Cardiac atrium fibroblast (primary cell): ENCODE data around the gene PRSS53. TPM values are rescaled to one million over a fixed set of nuclear protein-coding genes. Genes with fewer than 3 reads are reported as not detected.

ENCODE experiments used
- total RNA-seq: library from RNA; depleted of rRNA; stranded (reverse); fragments of >200 nt; gene quantifications from 2 replicates; pipeline ENCODE4 v1.2.3, GENCODE V29; 2015

Gene PRSS53
- total RNA-seq, result 2.6 and 6.1 TPM in 2 replicates

DNA sequence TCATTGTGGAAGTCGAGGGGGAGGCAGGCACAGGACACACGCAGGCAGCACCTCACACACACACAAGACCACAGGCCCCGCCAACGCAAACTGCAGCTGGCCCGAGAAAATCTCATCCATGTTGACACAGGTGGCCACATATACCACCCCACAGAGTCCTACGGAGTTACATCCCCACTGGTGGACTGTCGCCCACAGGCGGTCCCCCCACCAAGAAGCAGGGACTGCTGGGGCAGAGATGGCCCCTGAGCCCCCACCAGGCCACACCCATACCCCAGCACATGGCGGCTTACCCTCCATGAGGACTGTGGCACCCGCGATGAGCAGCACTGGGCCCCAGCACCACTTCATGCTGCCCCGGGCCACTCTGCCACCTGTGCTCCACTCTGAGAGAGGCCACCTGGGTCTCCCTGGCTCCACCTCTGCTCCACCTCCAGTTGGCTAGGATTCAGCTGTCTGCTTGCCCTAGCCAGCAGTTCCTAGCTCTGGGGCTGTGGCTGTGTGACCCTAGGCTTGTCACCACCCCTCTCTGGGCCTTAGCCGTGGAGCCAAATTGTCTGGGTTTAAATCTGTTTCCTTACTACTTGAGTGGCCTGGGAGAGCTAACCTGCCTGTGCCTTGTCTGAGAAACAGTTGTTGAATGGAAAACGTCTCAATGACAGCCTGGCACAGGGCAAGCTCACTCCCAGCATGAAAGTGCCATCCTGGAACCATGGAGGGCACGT lies at the start of gene PRSS53:
PRSS53 (minus strand) TSS at position 485 of the 725 bp plus-strand sequence; CDS start at position 351, 134 bp downstream.

GRCh38 chr16:31135535-31136286 lies 47.0 kb upstream of the PRSS53 start, which contains the start of gene PRSS8:
Gene PRSS8 (minus strand): TSS chr16:31135727. CDS start chr16:31135498, 229 bp downstream.

DNA sequence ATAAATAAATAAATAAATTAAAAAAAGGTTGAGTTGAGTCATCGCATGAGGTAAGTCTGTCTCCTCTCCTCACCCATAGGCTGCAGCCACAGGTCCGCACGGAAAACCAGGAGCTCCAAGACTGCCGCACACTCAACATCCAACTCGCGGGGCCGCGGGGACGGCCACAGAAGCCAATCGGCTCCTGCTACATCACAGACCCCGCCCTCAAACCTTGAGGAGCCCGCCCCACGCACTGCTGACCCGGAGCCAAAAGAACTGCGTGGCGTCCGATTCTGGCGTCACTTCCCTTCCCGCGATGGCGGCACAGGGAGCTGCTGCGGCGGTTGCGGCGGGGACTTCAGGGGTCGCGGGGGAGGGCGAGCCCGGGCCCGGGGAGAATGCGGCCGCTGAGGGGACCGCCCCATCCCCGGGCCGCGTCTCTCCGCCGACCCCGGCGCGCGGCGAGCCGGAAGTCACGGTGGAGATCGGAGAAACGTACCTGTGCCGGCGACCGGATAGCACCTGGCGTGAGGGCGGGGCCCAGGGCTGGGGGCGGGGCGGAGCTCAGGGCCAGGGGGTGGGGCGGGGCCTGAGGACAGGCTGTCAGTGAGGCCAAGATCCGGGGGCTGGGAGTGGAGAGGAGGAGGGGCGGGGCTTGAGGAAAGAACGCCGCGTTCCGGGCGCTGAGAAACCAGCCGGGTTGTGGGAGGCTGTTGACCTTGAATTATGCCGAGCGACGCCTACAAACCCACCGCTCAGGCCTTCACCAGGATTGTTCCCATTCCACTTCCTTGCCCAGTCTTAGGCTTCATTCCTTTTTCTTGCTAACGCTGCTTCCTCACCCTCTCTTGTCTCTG lies 28.9 kb upstream of the PRSS53 start, which contains the start of gene KAT8:
KAT8 (plus strand) TSS at position 281 of the 839 bp plus-strand sequence; CDS start at position 299, 18 bp downstream.

DNA sequence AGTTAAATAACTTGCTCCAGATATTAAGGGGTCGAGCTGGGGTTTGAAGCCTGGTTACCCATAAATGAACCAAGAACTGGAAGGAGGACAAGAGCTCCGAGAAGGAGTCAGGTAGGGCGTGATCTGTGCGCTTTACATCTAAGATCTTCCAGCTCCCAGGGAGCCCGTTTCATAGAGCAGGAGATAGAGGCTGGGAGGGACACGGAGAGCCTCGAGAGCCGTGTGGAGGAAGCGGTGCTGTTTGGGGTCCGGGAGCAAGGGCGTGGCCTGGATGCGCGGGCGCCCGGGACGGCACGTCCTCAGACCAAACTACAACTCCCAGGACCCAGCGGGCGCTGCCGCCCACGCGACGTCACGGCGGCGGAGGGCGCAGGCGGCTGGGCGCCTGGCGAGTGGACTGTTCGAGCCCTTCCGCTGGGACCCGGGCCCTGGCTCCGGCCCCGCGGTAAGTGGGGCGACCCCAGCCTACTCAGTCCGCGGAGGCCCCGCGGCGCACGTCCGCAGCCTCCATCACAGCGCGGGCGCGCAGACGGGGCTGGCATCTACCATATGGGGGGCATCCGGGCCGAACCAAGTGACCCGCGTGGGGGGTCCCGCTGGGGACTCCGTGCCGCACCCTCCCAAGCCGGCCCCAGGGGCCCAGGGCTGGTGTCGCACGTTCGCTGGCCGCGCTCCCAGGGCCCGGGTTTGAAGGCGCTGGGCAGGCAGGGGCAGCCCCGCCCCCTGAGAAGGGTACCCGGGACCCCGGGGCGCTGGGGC lies 19.5 kb upstream of the PRSS53 start, which contains the start of gene BCKDK:
BCKDK (plus strand) TSS at position 352 of the 759 bp plus-strand sequence. CDS start 838 bp downstream, outside the sequence.

GRCh38 chr16:31094424-31095120 lies 5.8 kb upstream of the PRSS53 start, which contains the start of gene VKORC1:
Gene VKORC1 (minus strand): TSS chr16:31094797. CDS start chr16:31094729, 68 bp downstream.

GRCh38 chr16:31073970-31074813 lies 14.6 kb downstream of the PRSS53 start, which contains the start of the genes ZNF646 and ZNF668:
Gene ZNF646 (plus strand): TSS chr16:31074422. CDS start chr16:31076325, 1,903 bp downstream.
Gene ZNF668 (minus strand): TSS chr16:31074240. CDS start chr16:31064459, 9,781 bp downstream.

Other genes with a start within 250 kb of the PRSS53 start
- gene BCL7C, start 194.9 kb downstream of the PRSS53 start, total RNA-seq, result 39.0 and 40.1 TPM in 2 replicates
- 0.54 and 0.81 TPM in 2 replicates for gene CTF1, start 192.3 kb downstream of the PRSS53 start, total RNA-seq
- 15.2 and 21.5 TPM in 2 replicates for gene FBXL19, start 165.4 kb downstream of the PRSS53 start, total RNA-seq
- 23.8 and 44.4 TPM in 2 replicates for gene ORAI3, start 139.9 kb downstream of the PRSS53 start, total RNA-seq
- gene SETD1A, start 131.2 kb downstream of the PRSS53 start, total RNA-seq, result 3.1 and 4.5 TPM in 2 replicates
- 6.8 and 11.6 TPM in 2 replicates for gene HSD3B7, start 103.7 kb downstream of the PRSS53 start, total RNA-seq
- 0.16 and 0.18 TPM in 2 replicates for gene STX1B, start 78.3 kb downstream of the PRSS53 start, total RNA-seq
- 22.9 and 25.9 TPM in 2 replicates for gene STX4, start 55.4 kb downstream of the PRSS53 start, total RNA-seq
- 9.2 and 15.9 TPM in 2 replicates for gene ZNF668, start 14.7 kb downstream of the PRSS53 start, total RNA-seq
- 12.6 and 24.2 TPM in 2 replicates for gene ZNF646, start 14.5 kb downstream of the PRSS53 start, total RNA-seq
- gene VKORC1, start 5.9 kb upstream of the PRSS53 start, total RNA-seq, result 264 and 274 TPM in 2 replicates
- gene BCKDK, start 19.4 kb upstream of the PRSS53 start, total RNA-seq, result 80.5 and 118 TPM in 2 replicates
- 17.3 and 29.5 TPM in 2 replicates for gene KAT8, start 28.7 kb upstream of the PRSS53 start, total RNA-seq
- gene PRSS8, start 46.8 kb upstream of the PRSS53 start, total RNA-seq, result not detected in 2 replicates
- not detected in 2 replicates for gene PRSS36, start 61.1 kb upstream of the PRSS53 start, total RNA-seq
- 34.0 and 54.2 TPM in 2 replicates for gene FUS, start 91.2 kb upstream of the PRSS53 start, total RNA-seq
- 43.1 and 57.0 TPM in 2 replicates for gene PYCARD, start 113.8 kb upstream of the PRSS53 start, total RNA-seq
- gene TRIM72, start 125.2 kb upstream of the PRSS53 start, total RNA-seq, result 0.54 TPM in 1 of 2 replicates, not detected in the other
- gene PYDC1, start 128.2 kb upstream of the PRSS53 start, total RNA-seq, result not detected in 2 replicates
- not detected in 2 replicates for gene ITGAM, start 171.0 kb upstream of the PRSS53 start, total RNA-seq